22Rv1 (cell line): ENCODE measurements around the gene ALAS1.

Source experiments
- H3K27ac ChIP-seq: fragments of 450-650 bp; 2 replicates; pipeline ENCODE4 v1.5.1; 2017
- CTCF ChIP-seq: fragments of 450-650 bp; IDR thresholded peaks from 2 replicates; pipeline ENCODE4 v1.5.1; 2017; ENCODE audit warnings: mild to moderate bottlenecking
- ZFX ChIP-seq: fragments of 450-650 bp; IDR thresholded peaks from 2 replicates; pipeline ENCODE4 v1.6.1; 2017; ENCODE audit warnings: antibody characterized with exemption, borderline replicate concordance

Gene ALAS1

GRCh38 chr3:52238761-52239701 is 41.1 kb downstream of the ALAS1 start, which contains the start of gene TWF2:
TWF2 (minus strand) TSS chr3:52239158; CDS start chr3:52239016, 142 bp downstream.
- TF ChIP-seq ZFX (no peak), CTCF (peak; percentile 31; the same call in 1 of the 2 replicates)
- peak within 1 kb of the TSS; percentile 79 for H3K27ac ChIP-seq

GRCh38 chr3:52240059-52240885 is 42.3 kb downstream of the ALAS1 start:
- H3K27ac ChIP-seq = peak overlapping the region; percentile 79
- TF ChIP-seq CTCF (no peak), ZFX (no peak)

GRCh38 chr3:52240886-52241370 is 43.0 kb downstream of the ALAS1 start:
- TF ChIP-seq ZFX (no peak), CTCF (no peak)
- peak overlapping the region; percentile 79 for H3K27ac ChIP-seq

- H3K27ac ChIP-seq = no peak overlapping the region
- TF ChIP-seq ZFX = no peak
- TF ChIP-seq CTCF = no peak
These were observed 44.1 kb downstream of the ALAS1 start for GRCh38 chr3:52242039-52242438.

- H3K27ac ChIP-seq = no peak overlapping the region
These were observed 46.0 kb downstream of the ALAS1 start for GRCh38 chr3:52243791-52244628.

More at GRCh38 chr3:52243791-52244628, 46.0 kb downstream of the ALAS1 start:
- TF ChIP-seq CTCF (no peak), ZFX (no peak)
